A673 (cell line): Measurements from ENCODE around the gene VAC14. TPM values are rescaled to one million over a fixed set of nuclear protein-coding genes. Genes with fewer than 3 reads are reported as not detected.

Experiments used
- BruUV-seq: library from RNA; stranded (reverse); fragments of 400-500 nt; replicated peaks from 2 replicates; lab custom pipeline; 2021; lab: Mats Ljungman, UMichigan
- CTCF ChIA-PET: fragments of 300-600 bp; sonication (Branson Sonifier 250); formaldehyde crosslinking; loops from one replicate; lab custom pipeline; 2022; ENCODE audit warnings: antibody characterized with exemption; lab: Charles Lee
- POLR2A ChIA-PET: fragments of 300-600 bp; sonication (Branson Sonifier 250); formaldehyde crosslinking; loops from one replicate; lab custom pipeline; 2022; ENCODE audit warnings: antibody characterized with exemption; ENCODE audit not compliant: low non-redundant PET; lab: Charles Lee
- DNase-seq: peaks from one replicate; pipeline ENCODE4 v3.0.0-alpha.2; 2015; ENCODE audit warnings: low spot score
- H3K27ac ChIP-seq: fragments of 200-600 bp; sonication (generic); 2 replicates; pipeline ENCODE4 v1.5.1; 2016; ENCODE audit warnings: mixed run types, low read depth, mild to moderate bottlenecking, mixed read lengths, antibody characterized with exemption, low read length; ENCODE audit not compliant: poor library complexity, severe bottlenecking
- H3K27me3 ChIP-seq: fragments of 200-600 bp; sonication (generic); replicated peaks from 2 replicates; pipeline ENCODE4 v1.6.1; 2017; ENCODE audit warnings: mixed run types, low read depth, mild to moderate bottlenecking, mixed read lengths, antibody characterized with exemption, low read length; ENCODE audit not compliant: insufficient read depth, poor library complexity
- H3K36me3 ChIP-seq: fragments of 200-600 bp; sonication (generic); 2 replicates; pipeline ENCODE4 v1.6.1; 2016; ENCODE audit warnings: mixed run types, mild to moderate bottlenecking, mixed read lengths, antibody characterized with exemption, low read length; ENCODE audit not compliant: insufficient read depth, poor library complexity, severe bottlenecking
- H3K4me1 ChIP-seq: fragments of 200-600 bp; sonication (generic); 2 replicates; pipeline ENCODE4 v1.6.1; 2017; ENCODE audit warnings: mixed run types, mild to moderate bottlenecking, mixed read lengths, antibody characterized with exemption, low read length; ENCODE audit not compliant: insufficient read depth, poor library complexity, severe bottlenecking
- H3K4me3 ChIP-seq: fragments of 200-600 bp; sonication (generic); 2 replicates; pipeline ENCODE4 v1.5.1; 2016; ENCODE audit warnings: low read depth, mixed run types, mild to moderate bottlenecking, mixed read lengths, low read length; ENCODE audit not compliant: poor library complexity, severe bottlenecking
- H3K9me3 ChIP-seq: fragments of 200-600 bp; sonication (generic); 2 replicates; pipeline ENCODE4 v1.6.1; 2016; ENCODE audit warnings: mixed run types, low read depth, mild to moderate bottlenecking, mixed read lengths, antibody characterized with exemption, low read length; ENCODE audit not compliant: poor library complexity, severe bottlenecking
- EZH2 ChIP-seq: fragments of 200-600 bp; sonication (generic); IDR thresholded peaks from 2 replicates; pipeline ENCODE4 v1.6.1; 2017; ENCODE audit warnings: borderline replicate concordance, low read depth, mild to moderate bottlenecking, mixed read lengths, antibody characterized with exemption, low read length; ENCODE audit not compliant: poor library complexity, severe bottlenecking
- intact Hi-C: fragments of 100-400 bp; cut with micrococcal nuclease; formaldehyde crosslinking; loops from one replicate; pipeline ENCODE4 v1.10.0; 2022; ENCODE audit not compliant: unreplicated experiment
- total RNA-seq: library from RNA; stranded (reverse); gene quantifications from 2 replicates; pipeline ENCODE4 v1.2.3, GENCODE V29; 2021
- TF ChIP-seq, protein P1 (sequence below): fragments of 300-800, 200-600 bp; sonication (generic); conservative IDR thresholded peaks from 2 replicates; pipeline ENCODE4 v1.5.1; 2017; ENCODE audit warnings: low read depth, mild to moderate bottlenecking, antibody characterized with exemption, low read length, moderate library complexity, mixed read lengths

The VAC14 gene
- total RNA-seq, 1 experiment from 2014 or later, result 46.6 TPM

DNA sequence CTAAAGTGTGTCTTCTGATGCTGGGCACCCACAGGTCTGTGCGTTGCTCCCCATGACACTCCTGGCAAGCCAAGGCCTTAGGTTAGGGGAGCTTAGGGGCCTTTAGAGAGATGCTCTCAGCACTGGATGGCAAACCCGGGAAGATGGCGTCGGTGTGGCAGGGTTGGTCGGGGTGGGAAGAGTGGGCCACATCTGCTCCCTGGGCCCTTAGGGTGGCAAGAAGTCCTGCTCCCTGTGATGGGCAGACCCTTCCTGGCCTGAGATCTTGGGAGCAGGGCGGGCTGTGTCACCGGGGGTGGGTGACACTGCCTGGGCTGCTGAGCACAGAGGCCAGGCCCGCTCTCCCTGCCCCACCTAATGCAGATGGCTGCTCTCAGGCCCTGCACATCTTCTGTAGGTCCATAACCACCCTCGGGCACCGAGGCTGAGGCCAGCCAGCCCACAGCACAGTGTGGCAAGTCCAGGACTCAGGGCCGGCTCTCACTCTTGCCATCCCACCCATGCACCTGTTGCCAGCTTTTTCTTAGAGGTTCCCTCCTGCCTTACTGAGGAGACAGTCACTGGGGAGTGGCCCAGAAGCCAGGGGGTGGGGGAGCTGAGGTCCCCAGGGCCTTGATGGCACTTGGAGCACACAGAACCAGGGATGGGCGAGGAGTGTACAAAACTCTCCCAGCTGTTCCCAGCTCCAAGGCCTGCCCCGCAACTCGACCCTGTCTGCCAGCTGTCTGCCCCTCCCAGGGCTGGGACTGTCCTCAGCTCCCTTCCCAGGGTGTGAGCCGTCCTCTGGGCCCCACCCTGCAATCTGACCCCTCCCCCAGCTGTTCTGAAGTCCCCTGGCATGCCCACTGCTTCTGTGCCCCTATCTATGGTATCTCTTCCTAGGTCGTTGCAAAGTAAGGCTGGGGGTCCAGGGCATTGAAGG lies 110.7 kb downstream of the VAC14 start:
- Histone ChIP-seq H3K4me1 (peaks cover 23% of the 10 kb centered on the region), H3K9me3 (no peaks in the 10 kb centered on the region), H3K36me3 (no peaks in the 10 kb centered on the region), H3K27ac (no peak overlapping the region), H3K4me3 (no peak overlapping the region), H3K27me3 (no peaks in the 10 kb centered on the region)
- no TSS peak for BruUV-seq
- POLR2A ChIA-PET, result no interaction called here
- CTCF ChIA-PET, result no interaction called here
- intact Hi-C loops, result loop anchor here (5.0 to 10.0 kb wide), 2 partner anchors 62 to 675 kb away; no protein-coding TSS in a partner anchor
- TF ChIP-seq EZH2, result no peak
- TF ChIP-seq, protein P1, sequence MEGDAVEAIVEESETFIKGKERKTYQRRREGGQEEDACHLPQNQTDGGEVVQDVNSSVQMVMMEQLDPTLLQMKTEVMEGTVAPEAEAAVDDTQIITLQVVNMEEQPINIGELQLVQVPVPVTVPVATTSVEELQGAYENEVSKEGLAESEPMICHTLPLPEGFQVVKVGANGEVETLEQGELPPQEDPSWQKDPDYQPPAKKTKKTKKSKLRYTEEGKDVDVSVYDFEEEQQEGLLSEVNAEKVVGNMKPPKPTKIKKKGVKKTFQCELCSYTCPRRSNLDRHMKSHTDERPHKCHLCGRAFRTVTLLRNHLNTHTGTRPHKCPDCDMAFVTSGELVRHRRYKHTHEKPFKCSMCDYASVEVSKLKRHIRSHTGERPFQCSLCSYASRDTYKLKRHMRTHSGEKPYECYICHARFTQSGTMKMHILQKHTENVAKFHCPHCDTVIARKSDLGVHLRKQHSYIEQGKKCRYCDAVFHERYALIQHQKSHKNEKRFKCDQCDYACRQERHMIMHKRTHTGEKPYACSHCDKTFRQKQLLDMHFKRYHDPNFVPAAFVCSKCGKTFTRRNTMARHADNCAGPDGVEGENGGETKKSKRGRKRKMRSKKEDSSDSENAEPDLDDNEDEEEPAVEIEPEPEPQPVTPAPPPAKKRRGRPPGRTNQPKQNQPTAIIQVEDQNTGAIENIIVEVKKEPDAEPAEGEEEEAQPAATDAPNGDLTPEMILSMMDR, result no peak
- no peak for DNase-seq

DNA sequence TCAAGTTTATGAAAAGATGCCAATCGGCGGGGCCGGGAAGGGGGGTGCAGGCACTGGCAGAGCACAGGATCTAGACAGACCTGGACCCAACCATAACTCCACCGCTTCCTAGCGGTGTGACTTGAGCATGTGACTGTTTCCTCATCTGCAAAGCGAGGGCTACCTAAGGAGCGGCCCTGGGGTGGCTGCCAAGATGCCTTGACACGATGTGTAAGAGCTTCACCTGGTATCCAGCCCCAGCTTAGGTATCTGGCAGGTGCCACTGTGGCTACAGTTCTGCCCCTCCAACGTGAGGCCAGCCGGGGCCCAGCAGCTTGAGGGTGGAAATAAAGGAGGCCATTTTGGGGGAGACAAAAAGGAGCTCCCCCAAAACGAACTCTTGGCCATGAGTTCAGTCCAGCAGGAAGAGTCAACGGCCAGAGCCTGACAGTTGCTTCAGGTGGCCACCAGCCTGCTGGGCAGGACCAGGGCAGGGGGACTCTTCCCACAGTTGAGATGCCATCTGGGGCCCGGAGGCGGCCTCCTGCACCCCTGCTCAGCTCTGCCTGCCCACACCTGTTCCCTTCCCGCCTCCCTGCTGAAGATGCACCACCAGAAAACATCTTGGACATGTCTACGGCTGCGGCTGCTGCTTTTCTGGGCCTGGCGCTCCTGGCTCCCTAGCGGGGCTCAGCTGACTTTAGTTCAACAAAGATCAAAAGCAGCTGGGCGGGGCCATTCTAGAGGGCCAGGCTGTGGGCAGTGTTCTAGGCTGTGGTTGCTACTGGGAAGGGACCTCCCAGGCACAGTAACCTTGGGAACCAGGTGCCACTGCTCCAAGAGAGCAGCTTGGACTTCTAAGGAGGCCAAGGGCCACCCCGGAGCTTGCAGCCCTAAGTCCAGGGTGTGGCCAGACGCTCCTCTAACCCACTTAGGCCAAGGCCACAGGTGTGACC lies 111.7 kb downstream of the VAC14 start:
- intact Hi-C loops, result loop anchor here (5.0 to 10.0 kb wide), 2 partner anchors 63 to 675 kb away; no protein-coding TSS in a partner anchor
- Histone ChIP-seq H3K27me3 (no peaks in the 10 kb centered on the region), H3K4me1 (peaks cover 28% of the 10 kb centered on the region), H3K27ac (no peak overlapping the region), H3K9me3 (no peaks in the 10 kb centered on the region), H3K36me3 (no peaks in the 10 kb centered on the region), H3K4me3 (no peak overlapping the region)
- CTCF ChIA-PET, result interaction anchor here (0.6 kb wide), 1 partner anchor 10 kb away, joined by 4 read pairs; no protein-coding TSS in a partner anchor
- TF ChIP-seq, protein P1, result no peak
- TF ChIP-seq EZH2, result no peak
- no peak for DNase-seq
- BruUV-seq, result no TSS peak
- POLR2A ChIA-PET, result no interaction called here

DNA sequence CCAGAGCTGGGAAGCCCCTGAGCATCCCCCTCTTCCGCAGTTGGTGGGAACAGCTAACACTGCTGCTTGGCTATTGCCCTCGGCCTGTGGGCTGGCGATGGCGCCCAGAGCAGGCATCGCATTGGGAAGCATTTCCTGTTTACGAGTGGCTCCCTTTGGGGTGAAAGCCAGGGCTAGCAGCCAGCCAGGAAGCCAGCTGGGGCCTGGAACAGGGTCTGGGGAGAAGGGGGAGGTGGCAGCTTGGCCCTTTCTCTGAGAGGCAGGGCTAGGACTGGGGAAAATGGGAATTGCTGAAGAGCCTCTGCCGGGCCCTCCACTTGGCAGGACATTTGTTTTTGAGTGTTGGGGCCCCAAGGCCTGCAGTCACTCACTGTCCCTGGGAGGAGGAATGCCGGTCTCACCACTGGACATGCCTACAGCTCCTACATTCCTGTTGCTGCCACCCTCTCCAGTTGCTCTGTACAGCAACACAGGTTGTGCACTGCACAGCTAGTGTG lies 112.7 kb downstream of the VAC14 start:
- no TSS peak for BruUV-seq
- no peak overlapping the region for H3K4me3 ChIP-seq
- peak; percentile 43 for DNase-seq
- POLR2A ChIA-PET, result no interaction called here
- TF ChIP-seq, protein P1, result no peak
- TF ChIP-seq EZH2, result no peak
- no peak overlapping the region for H3K27ac ChIP-seq
- H3K36me3 ChIP-seq, result no peaks in the 10 kb centered on the region
- H3K27me3 ChIP-seq, result no peaks in the 10 kb centered on the region
- H3K9me3 ChIP-seq, result no peaks in the 10 kb centered on the region
- CTCF ChIA-PET, result interaction anchor here (0.6 kb wide), 2 partner anchors 9 to 20 kb away, joined by 4 to 6 read pairs; no protein-coding TSS in a partner anchor
- intact Hi-C loops, result loop anchor here (5.0 to 10.0 kb wide), 2 partner anchors 64 to 677 kb away; no protein-coding TSS in a partner anchor
- peaks cover 29% of the 10 kb centered on the region for H3K4me1 ChIP-seq
